Measurements from ENCODE around the gene PSMC5. TPM values are rescaled to one million over a fixed set of nuclear protein-coding genes. Genes with fewer than 3 reads are reported as not detected.
"Not testable (repeated sequence)": the region's sequence is repeated elsewhere in the genome, so short reads cannot be mapped to it uniquely, and the experiment has no call there.

The PSMC5 gene
- total RNA-seq, 1 experiment from 2014 or later = 145 TPM

DNA sequence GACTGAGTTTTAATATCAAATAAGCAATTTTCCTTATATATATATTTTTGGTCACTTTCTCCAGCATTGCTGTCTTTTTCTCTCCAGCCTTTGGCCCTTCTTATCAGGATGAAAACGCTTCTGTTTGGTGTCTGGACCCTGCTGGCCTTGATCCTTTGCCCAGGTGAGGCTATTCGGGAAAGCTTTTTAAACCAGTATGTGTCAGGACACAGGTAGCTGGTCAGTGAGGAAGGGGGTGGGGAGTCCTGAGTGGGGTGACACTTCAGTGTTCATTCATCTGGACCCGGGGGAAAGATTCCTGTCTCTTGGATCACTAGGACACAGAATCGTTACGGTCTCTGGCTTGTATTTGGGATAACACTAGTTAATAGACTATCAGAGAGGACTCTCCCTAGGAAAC is 27.5 kb downstream of the PSMC5 start:
- no peak for DNase-seq (ENCODE audit: low read depth, low spot score)
- H3K4me1 ChIP-seq (ENCODE audit: control insufficient read depth, insufficient read depth, low read length) = no peaks in the 10 kb centered on the region
- no peaks in the 10 kb centered on the region for H3K9me3 ChIP-seq (ENCODE audit: control insufficient read depth, insufficient read depth, low read depth, low read length)
- H3K27me3 ChIP-seq (ENCODE audit: control insufficient read depth, insufficient read depth, low read length) = no peaks in the 10 kb centered on the region
- H3K27ac ChIP-seq (ENCODE audit: low read length) = no peak overlapping the region
- TF ChIP-seq TCF7L2 (IDR thresholded peaks at IDR 0.05; ENCODE audit: low read depth, low read length) = no peak
- intact Hi-C loops (cut with micrococcal nuclease; ENCODE audit: unreplicated experiment) = no loop called here
- no peak for ATAC-seq
- H3K4me3 ChIP-seq (ENCODE audit: low read depth in 2 of 2, low read length in 2 of 2) = no peak overlapping the region
- BruUV-seq (replicated peaks) = no TSS peak
- H3K36me3 ChIP-seq (ENCODE audit: control insufficient read depth, insufficient read depth, low read length) = no peaks in the 10 kb centered on the region
- CTCF ChIA-PET = no interaction called here
- in situ Hi-C loops (cut with HindIII; ENCODE audit: low pct_unique_long_range_greater_than_20kb, low sequenced_read_pairs) = no loop called here
- POLR2A ChIA-PET = no interaction called here

GRCh38 chr17:63855185-63855584 is 28.0 kb downstream of the PSMC5 start:
- Histone ChIP-seq H3K9me3 (ENCODE audit: control insufficient read depth, insufficient read depth, low read depth, low read length) (no peaks in the 10 kb centered on the region), H3K4me3 (ENCODE audit: low read depth in 2 of 2, low read length in 2 of 2) (no peak overlapping the region), H3K27me3 (ENCODE audit: control insufficient read depth, insufficient read depth, low read length) (no peaks in the 10 kb centered on the region), H3K27ac (ENCODE audit: low read length) (no peak overlapping the region), H3K36me3 (ENCODE audit: control insufficient read depth, insufficient read depth, low read length) (no peaks in the 10 kb centered on the region), H3K4me1 (ENCODE audit: control insufficient read depth, insufficient read depth, low read length) (no peaks in the 10 kb centered on the region)
- BruUV-seq (replicated peaks) = no TSS peak
- TF ChIP-seq, protein P1, sequence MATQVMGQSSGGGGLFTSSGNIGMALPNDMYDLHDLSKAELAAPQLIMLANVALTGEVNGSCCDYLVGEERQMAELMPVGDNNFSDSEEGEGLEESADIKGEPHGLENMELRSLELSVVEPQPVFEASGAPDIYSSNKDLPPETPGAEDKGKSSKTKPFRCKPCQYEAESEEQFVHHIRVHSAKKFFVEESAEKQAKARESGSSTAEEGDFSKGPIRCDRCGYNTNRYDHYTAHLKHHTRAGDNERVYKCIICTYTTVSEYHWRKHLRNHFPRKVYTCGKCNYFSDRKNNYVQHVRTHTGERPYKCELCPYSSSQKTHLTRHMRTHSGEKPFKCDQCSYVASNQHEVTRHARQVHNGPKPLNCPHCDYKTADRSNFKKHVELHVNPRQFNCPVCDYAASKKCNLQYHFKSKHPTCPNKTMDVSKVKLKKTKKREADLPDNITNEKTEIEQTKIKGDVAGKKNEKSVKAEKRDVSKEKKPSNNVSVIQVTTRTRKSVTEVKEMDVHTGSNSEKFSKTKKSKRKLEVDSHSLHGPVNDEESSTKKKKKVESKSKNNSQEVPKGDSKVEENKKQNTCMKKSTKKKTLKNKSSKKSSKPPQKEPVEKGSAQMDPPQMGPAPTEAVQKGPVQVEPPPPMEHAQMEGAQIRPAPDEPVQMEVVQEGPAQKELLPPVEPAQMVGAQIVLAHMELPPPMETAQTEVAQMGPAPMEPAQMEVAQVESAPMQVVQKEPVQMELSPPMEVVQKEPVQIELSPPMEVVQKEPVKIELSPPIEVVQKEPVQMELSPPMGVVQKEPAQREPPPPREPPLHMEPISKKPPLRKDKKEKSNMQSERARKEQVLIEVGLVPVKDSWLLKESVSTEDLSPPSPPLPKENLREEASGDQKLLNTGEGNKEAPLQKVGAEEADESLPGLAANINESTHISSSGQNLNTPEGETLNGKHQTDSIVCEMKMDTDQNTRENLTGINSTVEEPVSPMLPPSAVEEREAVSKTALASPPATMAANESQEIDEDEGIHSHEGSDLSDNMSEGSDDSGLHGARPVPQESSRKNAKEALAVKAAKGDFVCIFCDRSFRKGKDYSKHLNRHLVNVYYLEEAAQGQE (IDR thresholded peaks at IDR 0.05; ENCODE audit: insufficient read depth in 1 of 2, low read depth in 2 of 2, low read length in 1 of 2) = no peak
- no peak for TF ChIP-seq SIN3A (IDR thresholded peaks at IDR 0.05; ENCODE audit: borderline replicate concordance, insufficient read depth, low read depth, low read length)
- TF ChIP-seq POLR2AphosphoS5 (IDR thresholded peaks at IDR 0.05; ENCODE audit: low read depth, low read length) = no peak
- TF ChIP-seq CTCF (IDR thresholded peaks at IDR 0.05) = no peak
- TF ChIP-seq TCF7L2 (IDR thresholded peaks at IDR 0.05; ENCODE audit: low read depth, low read length) = no peak
- ChIA-PET POLR2A (no interaction called here), CTCF (no interaction called here)
- ATAC-seq (no peak), DNase-seq (ENCODE audit: low read depth, low spot score) (no peak)
- in situ Hi-C loops (cut with HindIII; ENCODE audit: low pct_unique_long_range_greater_than_20kb, low sequenced_read_pairs) (no loop called here), intact Hi-C loops (cut with micrococcal nuclease; ENCODE audit: unreplicated experiment) (no loop called here)

- ATAC-seq; H3K27ac ChIP-seq (ENCODE audit: low read length); POLR2A ChIA-PET; H3K27me3 ChIP-seq (ENCODE audit: control insufficient read depth, insufficient read depth, low read length); CTCF ChIA-PET; H3K36me3 ChIP-seq (ENCODE audit: control insufficient read depth, insufficient read depth, low read length); H3K4me3 ChIP-seq (ENCODE audit: low read depth in 2 of 2, low read length in 2 of 2); BruUV-seq (replicated peaks); H3K9me3 ChIP-seq (ENCODE audit: control insufficient read depth, insufficient read depth, low read depth, low read length); in situ Hi-C loops (cut with HindIII; ENCODE audit: low pct_unique_long_range_greater_than_20kb, low sequenced_read_pairs); H3K4me1 ChIP-seq (ENCODE audit: control insufficient read depth, insufficient read depth, low read length); DNase-seq (ENCODE audit: low read depth, low spot score); intact Hi-C loops (cut with micrococcal nuclease; ENCODE audit: unreplicated experiment): not testable (repeated sequence)
Observed at GRCh38 chr17:63856425-63856824, 29.2 kb downstream of the PSMC5 start.

All from Panc1 (cell line).